Stimulated activated CD4-positive, alpha-beta T cell treated with anti-CD3 and anti-CD28 coated beads, Interleukin-1b, Interleukin-23, amount 100 ng/mL, for 1 hour (primary cell): Measurements from ENCODE around the gene SERP2.

Experiments
- DNase-seq, 2 donors: peaks; one replicate each; pipeline ENCODE4 v3.0.0-alpha.2; 2020; ENCODE audit warnings: low read depth in 2 of 2

Gene SERP2

DNA sequence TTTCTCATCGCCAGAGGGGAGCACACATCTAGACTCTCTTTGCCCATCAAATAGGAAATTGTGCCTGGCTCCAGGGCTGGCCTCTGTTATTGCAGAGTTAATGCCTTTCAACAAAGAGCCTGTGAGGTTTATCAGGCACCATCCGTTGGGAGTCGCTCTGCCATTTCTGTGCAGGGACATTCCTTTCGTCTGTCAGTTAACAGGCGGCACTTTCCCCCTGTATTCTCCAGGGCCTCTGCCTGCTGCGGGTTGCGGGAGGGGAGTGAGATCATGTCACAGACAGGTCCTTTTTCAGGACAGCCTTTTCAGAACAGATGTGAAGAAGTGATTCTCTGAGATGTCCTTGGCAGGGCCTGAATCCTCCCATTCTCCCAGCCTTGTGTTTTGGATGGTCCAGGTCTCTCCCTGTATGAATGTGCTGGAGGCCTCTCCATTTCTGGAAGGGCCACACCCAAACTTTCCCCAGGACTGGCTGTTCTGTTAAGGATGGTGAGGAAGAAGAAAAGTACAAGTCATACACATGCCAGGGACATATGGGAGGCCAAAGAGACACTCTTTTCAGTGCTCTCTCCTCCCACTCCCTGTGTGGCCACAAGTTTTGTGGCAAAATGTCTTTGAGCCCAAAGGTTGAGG, 14.9 kb downstream of the SERP2 start:
- no peak for DNase-seq

DNA sequence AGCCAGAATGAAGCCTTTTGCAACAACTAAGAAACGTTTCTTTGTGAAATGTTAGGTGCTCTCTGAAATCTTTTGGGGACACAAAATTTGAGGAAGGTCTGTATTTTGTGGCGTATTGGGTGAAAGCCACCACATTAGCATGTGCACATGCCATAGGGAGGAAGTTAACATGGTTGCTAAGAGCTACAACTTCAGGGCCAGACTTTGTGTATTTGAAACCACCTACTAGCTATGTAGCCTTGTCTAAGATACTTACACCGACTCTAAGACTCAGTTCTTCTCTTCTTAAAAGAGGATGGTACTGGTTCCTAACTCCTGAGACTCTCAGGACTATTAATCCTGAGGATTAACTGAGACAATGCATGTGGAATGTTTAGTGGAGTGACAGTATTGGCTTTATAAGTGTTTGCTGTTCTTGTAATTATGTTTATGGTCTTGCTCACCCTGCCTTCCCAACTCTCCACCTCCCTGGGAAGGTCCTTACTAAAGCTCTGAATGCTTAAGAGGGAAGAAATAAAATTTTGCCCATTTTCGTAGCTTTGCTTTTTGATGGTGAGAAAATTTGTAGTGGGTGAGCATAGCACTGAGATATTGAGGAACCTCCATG, 15.5 kb downstream of the SERP2 start:
- DNase-seq = no peak

DNA sequence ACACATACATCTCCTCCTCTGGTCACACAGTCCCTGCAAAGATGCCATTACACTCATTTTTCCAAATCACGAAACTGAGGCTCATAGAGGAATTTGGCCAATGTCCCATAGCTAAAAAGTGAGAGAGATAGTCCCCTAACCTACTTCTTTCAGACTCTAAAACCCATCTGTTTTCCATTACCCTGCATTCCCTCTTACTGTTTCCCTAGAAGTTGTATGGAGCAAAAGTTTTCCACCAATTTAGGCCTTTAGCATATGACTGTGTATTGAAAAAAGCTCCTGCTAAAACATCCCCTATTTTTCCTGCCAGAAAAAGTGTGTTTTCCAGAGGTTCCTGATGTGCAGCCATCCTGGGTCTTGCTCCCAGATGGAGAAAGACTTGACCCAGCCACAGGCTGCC, 16.3 kb downstream of the SERP2 start:
- DNase-seq = no peak

DNA sequence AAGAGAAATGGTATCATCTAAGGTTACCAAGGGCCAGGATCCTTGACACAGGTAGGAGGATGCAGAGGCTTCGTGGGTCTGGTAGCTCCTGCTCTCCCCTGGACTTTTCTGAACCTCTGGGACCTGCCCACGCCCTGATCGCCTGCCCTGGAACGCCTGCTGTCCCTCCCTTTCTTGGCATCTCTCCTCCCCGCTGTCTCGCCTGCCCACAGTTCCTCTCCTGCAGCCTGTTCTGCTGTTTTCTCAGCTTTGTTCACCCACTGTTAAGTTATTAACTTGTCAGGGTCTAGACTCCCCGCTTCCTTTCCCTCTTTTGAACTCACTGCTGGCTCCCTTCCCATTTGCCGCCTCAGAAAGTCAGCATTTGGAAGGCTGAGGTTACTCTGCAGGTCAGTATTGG, 19.8 kb downstream of the SERP2 start:
- no peak for DNase-seq

DNA sequence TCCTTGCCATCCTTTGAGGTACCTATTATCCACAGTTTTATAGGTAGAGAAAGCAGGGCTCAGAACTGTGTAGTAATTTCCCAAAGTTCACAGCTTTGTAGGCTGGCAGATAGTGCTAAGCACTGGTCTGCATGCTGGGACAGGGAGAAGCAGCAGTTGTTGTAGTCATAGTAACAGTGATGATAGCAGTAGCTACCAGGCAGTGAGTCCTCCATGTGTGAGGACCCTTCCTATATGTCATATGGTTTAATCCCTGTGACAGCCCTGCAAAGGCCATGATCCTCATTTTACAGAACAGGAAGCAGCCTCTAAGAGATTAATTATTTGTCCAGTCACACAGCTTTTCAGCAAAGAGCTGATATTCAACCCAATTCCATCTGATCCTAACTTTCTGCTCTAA, 21.0 kb downstream of the SERP2 start:
- no peak for DNase-seq

DNA sequence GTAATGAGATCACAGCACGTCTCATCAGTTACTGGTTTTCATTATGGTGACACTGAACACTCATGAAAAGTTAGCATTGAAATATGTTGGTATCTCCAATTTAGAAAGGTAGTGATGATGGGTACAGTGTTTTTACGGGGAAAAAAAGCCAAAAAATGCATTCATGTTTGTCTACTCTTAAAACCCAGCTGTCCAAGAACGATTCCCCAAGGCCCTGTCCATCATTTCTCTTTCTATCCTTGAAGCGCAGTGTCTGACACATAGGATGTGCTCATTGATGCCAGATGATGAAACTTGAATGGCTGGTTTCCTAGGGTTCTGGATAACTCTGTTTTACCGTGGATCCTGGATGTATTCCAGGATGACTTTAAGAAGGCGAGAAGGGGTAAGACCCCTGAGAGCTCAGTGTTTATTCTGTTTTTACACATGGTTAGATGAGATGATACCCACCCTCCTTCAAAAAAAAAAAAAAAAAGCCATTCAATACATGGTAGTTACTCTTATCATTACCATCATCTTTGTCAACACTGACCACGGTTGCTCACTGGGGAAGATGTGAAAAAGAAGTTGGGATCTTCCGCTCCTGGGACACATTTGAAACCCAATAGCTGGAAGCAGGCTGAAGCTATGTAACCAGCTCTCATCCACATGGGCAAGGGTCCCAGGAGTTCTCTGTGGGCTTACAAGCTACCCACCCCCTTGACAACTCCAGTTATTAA, 22.5 kb downstream of the SERP2 start:
- DNase-seq = no peak

DNA sequence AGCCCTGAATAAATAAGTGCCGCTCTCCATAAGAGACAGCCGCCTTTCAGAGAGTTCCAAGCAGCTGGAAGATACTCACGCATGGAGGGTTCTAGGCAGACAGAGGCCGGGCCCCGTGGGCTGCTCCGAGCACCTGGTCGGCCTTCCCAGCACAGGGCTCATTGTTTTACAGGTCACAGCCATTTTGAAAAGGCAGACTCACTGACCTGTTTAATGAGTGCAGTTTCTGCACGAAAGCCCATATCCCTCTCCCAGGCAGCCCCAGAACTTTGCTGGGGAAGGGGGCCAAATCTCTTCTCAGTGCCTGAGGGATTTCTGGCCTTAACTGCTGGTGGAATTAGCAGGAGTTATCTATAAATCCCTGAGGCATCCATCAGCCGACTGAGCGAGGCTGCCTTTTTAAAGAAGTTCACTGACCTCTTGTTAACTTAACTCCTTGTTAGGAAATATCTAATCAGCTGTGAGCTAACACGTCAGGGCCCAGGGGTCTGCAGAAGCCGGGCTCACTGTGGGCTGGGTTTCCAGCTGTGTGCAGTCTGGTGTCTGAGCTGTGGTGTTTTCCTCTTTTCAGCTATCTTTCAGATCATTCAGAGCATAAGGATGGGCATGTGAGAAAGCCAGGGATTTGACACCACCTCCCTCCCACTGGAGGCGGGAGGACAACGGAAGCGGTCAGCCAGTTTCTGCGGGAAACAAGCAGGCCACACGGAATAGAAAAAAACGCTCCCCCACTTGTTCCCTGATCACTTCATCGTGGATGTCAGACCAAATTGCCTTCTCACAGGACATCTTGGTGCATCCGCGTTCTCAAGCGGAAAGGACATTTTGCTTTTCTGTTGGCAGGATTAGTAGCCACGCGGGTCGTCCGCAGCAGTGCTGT, 23.3 kb downstream of the SERP2 start:
- no peak for DNase-seq

DNA sequence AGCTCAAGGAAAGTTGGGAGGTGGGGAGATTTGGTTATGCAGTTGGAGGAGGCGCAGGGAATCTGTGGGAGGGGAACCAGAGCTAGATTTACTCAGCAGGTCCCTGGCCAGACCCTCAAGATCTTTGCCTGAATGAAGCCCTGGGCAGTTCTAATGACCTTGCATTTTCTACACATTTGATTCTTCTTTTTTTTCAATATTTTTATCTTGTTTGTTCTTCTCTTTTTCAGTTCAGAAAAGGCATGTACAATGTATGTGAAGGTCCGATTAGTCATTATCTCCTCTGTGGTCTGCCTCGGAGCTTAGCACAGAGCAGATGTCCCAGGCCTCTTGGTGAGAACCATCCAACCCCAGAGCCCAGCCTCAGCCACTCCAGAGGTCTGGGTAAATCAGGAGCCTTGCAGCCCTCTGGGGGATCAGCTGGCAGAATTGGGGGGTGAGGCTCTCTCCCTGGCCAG, 24.2 kb downstream of the SERP2 start:
- DNase-seq = no peak

DNA sequence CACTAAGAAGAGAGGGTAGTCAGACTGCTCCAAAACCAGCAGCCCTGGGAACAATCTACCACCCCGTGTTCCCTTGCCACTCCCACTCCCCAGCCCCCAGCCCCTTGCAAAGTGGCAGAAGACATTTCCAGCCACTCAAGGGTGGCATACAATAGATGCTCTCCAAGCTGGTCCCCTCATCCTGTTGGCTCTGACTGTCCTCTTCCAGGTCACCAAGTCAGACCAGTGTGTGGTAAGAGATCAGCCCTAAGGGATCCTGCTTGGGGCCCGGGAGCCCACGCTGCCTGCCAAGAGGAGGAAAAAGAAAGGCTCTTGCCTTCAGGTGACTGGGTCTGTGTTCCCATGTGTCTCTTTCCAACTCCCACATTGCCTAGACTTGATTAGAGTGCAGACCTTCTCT, 25.0 kb downstream of the SERP2 start:
- DNase-seq = no peak

DNA sequence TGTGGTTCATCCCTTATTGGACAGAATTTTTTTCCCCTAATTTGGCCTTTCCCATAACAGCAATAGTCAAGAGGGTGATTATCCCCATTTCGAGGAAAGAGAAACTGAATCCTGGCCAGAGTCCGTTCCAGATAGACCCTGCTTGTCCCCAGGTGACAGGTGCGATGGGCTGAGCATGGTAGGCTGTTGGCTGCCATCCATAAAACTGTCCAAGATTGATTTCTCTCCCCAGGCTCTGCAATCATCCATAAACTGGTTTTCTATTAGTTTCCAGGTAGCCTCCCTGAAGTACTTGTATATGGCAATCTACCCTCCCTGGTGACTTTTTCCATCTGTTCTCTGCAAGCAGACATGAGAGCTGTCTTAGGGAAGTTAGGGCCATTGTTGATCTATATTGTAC, 25.4 kb downstream of the SERP2 start:
- DNase-seq = no peak

DNA sequence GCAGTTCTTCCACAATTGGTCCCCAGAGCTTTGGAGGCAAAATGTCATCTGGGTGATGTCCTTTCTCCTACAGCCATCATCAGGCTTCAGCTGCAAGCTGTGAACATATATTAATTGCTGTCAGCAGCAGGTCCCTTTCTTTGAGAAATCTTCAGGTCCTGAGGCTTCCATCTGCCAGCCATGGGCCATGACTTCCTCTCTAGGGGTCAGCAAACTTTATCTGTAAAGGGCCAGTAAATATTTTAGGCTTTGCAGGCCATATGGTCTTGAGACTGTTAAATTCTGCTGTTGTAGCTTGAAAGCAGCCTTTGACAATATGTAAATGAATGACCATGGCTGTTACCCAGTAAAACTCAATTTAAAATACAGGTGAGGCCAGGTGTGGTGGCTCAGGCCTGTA, 27.1 kb downstream of the SERP2 start:
- no peak for DNase-seq

DNA sequence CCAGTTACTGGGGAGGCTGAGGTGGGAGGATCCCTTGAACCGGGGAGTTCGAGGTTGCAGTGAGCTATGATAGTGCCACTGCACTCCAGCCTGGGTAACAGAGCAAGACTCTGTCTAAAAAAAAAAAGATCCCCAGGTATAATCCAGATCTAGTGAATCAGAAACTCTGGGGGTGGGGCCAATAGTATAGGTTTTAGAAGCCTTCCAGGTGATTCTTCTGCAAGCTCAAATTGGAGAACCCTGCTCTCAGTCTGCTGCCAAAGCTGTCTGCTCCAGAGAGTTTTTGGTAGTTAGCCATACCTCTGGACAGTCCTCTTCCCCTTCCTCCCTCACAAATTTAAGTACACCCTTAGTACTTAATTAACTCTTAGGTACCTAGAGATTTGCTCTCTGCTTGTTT, 28.0 kb downstream of the SERP2 start:
- DNase-seq = no peak

DNA sequence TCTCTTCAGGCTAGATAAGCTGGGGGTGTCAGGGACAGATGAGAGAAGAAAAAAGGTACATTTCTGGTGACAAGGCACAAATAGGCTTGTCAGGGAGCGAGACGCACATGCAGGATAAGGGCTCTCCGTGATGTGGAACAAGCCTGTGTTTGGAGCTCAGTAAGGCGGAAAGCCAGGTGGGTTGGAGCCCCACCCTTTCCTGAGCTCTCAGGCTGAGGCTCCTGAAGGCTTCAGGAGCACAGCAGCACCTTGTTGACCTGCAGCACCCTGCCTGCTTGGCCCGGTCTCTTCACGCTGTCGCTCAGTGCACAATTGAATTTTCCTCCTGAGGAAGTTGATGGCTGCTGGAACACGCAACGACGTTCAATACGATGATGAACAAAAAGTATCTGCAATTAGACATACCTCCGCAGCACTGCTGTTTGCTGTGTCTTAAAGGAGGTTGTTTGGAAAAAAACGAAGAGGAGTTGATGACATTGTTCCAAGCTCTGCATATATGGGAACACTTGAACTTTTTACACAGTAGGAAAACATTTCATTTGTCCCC, 29.3 kb downstream of the SERP2 start:
- no peak for DNase-seq

DNA sequence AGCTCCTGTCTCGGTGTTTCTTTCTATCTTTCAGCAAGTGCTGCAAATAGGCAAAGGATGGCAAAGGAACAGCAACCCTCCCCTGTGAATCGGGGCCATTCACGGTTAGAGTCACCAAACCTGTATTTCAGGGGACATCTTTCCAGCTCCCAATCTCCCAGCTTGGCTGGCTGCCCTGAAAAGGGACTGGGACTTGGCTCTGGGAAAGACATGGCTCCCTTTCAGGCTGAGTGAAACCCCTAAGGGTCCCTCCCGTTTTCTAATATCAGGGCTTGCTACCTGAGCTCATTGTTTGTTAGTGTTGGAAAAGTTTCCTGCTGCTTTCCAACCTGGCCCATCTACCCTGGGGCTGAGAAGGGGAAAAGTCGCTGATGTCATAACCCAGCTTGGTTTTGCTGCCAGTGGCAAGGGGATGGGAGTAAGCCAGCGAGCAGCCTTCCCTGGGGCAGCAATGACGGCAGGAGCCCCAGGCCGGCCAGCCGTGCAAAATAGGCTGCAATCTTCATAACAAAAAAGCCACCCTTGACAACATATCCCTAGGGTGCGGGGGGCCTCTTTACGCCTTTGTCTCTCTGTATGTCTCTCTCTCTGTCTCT, 29.9 kb downstream of the SERP2 start:
- no peak for DNase-seq

DNA sequence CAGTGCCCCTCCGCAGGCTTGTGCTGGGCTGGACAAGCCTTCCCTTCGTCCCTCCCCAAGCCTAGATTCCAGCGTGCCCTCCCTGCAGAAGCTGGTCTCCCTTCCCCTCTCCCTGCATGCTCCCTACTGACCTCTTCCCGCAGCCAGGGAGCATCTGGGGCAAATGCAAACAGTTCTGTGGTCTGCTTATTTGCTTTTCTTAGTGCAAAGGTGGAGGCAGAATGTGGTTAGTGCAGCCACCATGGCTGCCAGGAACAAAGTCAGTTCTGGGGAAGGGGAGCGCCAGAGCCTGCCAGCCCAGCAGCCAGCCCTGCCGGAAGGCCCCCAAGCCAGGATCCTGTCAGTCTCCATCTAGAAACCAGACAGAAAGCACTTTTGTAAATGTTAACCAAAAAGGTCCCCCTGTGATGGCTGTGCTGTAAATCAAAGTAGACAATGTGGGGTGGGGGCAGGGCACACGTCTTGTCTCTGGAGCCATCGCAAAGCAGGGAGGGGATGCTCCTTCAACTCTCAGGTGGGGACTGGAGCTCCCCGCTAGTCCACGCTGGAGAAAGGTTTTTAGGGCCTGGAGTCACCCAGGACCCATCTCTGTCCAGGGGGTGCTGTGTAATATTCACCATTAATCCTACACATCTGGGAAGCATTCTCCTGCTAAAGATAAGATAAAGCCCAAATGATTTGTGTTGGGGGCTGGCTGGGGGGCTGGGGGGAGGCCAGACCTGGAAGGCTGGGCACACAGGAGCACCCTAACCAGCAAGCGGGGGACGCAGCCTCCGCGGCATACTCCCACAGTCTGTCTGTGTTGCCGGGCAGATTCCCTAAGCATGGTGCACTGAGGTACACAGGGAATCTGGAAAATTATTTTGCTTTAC, 30.9 kb downstream of the SERP2 start:
- DNase-seq = no peak

DNA sequence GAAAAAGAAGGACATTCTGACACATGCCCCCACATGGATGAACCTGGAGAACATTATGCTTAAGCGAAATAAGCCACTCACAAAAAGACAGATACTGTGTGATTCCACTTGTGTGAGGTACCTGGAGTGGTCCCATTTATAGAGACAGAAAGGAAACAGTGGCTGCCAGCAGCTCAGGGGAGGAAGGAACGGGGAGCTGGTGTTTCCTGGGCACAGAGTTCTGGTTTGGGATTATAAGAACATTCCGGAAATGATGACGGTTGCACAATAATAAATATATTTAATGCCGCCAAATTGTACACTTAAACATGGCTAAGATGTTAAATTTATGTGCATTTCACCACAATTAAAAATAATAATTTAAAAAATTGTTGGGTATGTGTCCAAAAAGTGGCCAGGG, 33.0 kb downstream of the SERP2 start:
- DNase-seq = no peak

DNA sequence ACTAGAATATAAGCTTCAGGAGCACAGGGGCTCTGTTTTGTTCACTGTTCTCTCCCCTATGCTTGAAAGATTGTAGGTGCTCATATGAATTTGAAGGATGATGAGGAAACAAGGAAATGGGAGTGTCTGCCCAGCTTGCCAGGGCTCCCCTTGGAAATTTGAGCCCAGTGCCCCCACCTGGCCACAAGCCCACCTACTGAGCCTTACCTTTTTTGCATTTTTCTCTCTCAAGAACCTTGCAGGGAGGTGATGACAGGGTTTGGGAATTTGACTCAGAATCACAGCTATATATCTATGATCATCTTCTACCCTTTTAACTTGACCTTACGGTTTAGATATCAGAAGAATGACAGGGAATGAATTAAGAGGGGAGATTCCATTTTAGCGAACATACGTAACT, 33.8 kb downstream of the SERP2 start:
- no peak for DNase-seq

DNA sequence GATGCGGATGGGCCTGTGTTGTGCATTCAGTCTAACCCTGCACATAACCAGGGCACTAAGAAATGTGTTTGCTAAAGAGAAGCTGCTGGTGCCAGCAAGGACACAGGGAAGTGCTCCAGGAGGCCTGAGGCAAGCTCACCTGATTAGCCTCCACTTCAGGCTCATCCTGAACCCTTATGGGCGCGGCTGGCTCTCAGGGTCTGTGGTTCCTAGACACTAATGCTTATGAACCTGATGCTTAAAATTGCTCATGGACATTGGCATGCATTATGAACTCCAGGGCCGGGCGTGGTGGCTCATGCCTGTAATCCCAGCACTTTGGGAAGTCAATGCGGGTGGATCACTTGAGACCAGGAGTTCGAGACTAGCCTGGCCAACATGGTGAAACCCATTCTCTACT, 34.3 kb downstream of the SERP2 start:
- no peak for DNase-seq

DNA sequence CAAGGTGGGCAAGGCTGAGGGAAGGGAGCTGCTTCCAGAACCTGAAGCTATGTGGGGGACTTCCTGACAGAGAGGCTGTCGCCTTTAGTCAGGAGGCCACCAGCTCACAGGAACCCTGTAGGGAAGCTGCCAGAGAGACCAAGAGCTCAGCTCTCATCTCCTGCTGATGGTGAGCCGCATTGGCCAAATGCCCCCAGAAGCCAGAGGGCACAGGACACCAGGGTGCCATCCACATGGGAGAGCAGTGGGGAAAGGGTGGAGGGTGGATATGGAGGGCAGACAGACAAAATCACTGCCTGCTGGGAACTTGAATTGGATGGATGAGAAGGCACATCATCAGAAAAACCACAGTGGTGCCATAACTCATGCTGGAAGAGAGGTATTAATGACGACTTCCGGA, 36.0 kb downstream of the SERP2 start:
- DNase-seq = no peak

DNA sequence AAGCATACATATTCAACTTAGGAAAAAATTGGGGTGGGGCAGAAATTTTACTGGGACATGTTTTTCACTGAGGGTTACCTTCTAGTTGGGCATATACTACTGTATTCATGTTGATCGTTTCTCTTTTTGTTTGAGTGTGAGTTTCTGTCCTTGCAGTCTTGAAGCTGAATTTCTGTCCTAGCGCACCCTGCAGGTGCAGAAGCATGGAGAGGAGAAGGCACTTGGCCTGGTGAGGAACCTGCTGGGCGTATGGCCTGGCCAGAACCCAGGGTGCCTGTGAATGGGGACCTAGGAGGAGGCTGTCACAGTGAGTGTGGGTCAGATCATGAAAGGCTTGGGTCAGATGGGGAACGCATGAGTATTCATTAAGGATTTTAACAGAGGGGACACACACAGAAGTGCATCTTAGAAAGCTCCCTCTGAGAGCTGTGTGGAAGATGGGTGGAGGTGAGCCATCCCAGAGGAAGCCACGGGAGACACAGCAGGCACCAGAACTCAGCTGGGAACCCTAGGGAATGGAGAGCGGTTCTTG, 36.8 kb downstream of the SERP2 start:
- DNase-seq = no peak
